LNCaP clone FGC (cell line): Measurements from ENCODE around the gene CRYGN.

Experiments
- DNase-seq: peaks from one replicate; pipeline ENCODE4 v3.0.0-alpha.2; 2011; ENCODE audit warnings: low read depth
- H3K4me3 ChIP-seq: 2 replicates; pipeline ENCODE4 v1.5.1; 2011; ENCODE audit warnings: mild to moderate bottlenecking, low read depth, low read length, control low read depth
- TF ChIP-seq, protein P1 (sequence below): IDR thresholded peaks from 2 replicates; pipeline ENCODE4 v1.5.1; 2012; ENCODE audit warnings: mild to moderate bottlenecking; ENCODE audit not compliant: control insufficient read depth, insufficient read depth; ENCODE audit errors: extremely low read depth

The CRYGN gene

DNA sequence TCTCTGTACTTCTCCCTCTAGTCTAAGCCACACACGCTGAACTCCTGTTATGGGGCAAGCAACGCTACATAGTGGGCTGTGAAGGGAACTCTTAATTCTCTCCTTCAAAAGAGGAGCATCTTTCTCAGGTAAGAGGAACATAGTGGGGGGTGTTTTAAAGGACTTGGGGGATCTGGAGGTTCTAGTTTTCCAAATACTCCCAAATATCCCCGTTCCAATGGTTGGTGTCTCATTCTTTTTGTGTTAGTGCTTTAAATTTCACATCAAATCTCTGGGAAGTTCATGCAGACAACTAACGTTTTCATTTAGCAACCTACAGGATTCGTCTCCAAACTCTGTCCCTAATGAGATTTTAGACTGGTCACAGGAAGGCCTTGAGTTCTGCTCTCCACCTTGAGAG, 17.7 kb downstream of the CRYGN start:
- DNase-seq: no peak
- no peak overlapping the region for H3K4me3 ChIP-seq
- TF ChIP-seq, protein P1, sequence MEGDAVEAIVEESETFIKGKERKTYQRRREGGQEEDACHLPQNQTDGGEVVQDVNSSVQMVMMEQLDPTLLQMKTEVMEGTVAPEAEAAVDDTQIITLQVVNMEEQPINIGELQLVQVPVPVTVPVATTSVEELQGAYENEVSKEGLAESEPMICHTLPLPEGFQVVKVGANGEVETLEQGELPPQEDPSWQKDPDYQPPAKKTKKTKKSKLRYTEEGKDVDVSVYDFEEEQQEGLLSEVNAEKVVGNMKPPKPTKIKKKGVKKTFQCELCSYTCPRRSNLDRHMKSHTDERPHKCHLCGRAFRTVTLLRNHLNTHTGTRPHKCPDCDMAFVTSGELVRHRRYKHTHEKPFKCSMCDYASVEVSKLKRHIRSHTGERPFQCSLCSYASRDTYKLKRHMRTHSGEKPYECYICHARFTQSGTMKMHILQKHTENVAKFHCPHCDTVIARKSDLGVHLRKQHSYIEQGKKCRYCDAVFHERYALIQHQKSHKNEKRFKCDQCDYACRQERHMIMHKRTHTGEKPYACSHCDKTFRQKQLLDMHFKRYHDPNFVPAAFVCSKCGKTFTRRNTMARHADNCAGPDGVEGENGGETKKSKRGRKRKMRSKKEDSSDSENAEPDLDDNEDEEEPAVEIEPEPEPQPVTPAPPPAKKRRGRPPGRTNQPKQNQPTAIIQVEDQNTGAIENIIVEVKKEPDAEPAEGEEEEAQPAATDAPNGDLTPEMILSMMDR: no peak

DNA sequence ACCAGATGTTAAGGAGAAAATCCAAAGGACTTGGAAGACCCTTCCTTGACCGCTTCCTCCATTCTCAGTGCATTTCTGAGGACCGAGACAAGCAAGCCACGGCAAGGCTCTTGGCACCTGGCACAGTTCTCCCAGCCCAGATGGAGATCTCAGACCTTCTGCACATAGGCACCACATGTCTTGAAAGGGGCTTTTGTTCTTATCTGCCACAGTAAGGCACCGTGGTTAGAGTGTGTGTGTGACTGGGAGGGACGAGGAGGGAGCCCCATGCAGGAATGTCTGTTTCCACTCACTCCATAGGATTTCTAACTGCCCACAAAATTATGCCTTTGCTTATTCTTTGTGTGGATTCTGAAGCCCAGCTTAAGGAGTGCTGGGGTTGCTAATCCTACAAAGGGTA, 19.8 kb downstream of the CRYGN start:
- DNase-seq: no peak
- TF ChIP-seq, protein P1: no peak

DNA sequence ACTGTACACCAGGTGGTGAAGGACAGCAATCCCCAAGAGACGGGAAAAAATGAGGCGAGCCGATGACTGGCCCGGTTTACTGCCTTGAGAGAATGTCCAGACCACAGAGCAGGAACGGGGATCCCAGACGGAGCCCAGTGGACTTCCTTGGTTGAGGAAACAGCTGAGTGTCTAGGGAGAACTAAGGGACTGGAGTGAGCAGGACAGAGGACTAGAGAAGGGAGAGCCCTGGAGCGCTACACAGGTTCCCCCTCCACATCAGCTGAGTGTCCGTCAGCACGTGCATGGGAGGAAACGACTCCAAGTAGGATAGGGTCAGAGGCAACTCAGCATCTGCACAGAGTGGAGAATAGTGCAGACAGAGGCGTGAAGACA, 23.0 kb downstream of the CRYGN start:
- DNase-seq: no peak
- H3K4me3 ChIP-seq: no peak overlapping the region
- TF ChIP-seq, protein P1: no peak

More for the DNA sequence above, 19.8 kb downstream of the CRYGN start:
- no peak overlapping the region for H3K4me3 ChIP-seq

GRCh38 chr7:151416112-151416940, 23.6 kb downstream of the CRYGN start:
- TF ChIP-seq, protein P1: no peak
- H3K4me3 ChIP-seq: no peak overlapping the region
- DNase-seq: no peak

DNA sequence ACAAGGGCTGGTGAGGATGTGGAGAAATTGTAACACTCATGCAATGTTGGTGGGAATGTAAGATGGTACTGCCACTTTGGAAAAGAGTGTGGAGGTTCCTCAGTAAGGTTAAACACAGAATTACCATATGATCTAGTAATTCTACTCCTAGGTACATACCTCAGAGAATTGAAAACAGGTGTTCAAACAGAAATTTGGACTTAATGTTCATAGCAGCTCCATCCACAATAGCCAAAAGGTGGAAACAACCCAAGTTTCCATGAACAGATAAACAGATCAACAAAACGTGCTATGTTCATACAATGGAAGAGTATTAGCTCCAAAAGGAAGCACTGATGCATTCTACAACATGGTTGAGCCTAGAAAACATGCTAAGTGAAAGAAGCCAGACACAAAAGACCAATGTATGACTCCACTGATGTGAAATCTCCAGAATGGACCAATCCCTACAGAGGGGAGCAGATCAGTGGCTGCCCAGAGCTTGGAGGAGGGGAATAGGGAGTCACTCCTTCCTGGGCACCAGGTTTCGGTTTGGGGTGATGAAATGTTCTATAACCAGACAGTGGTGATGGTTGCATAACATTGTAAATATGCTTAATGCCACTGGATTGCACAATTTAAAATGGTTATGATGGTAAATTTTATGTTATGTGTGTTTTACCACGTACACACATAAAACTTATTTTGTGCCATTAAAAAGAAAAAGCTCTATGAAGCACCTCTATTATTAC, 24.4 kb downstream of the CRYGN start:
- TF ChIP-seq, protein P1: no peak
- no peak overlapping the region for H3K4me3 ChIP-seq
- peak; percentile 36 for DNase-seq

GRCh38 chr7:151413241-151413640, 26.7 kb downstream of the CRYGN start:
- H3K4me3 ChIP-seq: no peak overlapping the region
- TF ChIP-seq, protein P1: no peak
- DNase-seq: no peak

DNA sequence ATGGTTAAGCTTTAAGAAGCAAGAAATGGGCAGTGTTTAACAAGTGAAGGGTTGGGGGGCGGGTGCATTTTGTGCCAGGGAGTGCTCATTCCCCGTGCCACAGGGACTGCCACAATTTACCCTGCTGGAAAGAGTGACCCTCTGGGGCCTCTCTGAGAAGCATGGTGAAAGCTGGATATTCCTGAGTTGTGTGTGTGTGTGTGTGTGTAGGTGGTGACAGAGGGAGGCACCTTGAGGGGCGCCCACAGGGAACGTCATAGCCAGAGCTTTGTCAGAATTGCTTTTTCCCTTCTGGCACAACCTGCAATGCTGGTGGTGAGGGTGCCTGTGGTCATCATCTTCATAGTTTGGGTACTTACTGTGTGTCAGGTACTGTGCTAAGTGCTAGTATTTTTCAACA, 27.6 kb downstream of the CRYGN start:
- TF ChIP-seq, protein P1: no peak
- no peak overlapping the region for H3K4me3 ChIP-seq

More for the DNA sequence above, 27.6 kb downstream of the CRYGN start:
- DNase-seq: no peak
